Measurements from ENCODE around the gene SNAPC3.

SNAPC3 gene

GRCh38 chr9:15444141-15444540, 21.5 kb downstream of the SNAPC3 start:
- DNase-seq (ENCODE audit: low read depth) = no peak
- no peak overlapping the region for H3K4me3 ChIP-seq (ENCODE audit: low read length)
- TF ChIP-seq, protein P1, sequence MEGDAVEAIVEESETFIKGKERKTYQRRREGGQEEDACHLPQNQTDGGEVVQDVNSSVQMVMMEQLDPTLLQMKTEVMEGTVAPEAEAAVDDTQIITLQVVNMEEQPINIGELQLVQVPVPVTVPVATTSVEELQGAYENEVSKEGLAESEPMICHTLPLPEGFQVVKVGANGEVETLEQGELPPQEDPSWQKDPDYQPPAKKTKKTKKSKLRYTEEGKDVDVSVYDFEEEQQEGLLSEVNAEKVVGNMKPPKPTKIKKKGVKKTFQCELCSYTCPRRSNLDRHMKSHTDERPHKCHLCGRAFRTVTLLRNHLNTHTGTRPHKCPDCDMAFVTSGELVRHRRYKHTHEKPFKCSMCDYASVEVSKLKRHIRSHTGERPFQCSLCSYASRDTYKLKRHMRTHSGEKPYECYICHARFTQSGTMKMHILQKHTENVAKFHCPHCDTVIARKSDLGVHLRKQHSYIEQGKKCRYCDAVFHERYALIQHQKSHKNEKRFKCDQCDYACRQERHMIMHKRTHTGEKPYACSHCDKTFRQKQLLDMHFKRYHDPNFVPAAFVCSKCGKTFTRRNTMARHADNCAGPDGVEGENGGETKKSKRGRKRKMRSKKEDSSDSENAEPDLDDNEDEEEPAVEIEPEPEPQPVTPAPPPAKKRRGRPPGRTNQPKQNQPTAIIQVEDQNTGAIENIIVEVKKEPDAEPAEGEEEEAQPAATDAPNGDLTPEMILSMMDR (conservative IDR thresholded peaks at IDR 0.05; ENCODE audit: low read depth, low read length) = no peak

DNA sequence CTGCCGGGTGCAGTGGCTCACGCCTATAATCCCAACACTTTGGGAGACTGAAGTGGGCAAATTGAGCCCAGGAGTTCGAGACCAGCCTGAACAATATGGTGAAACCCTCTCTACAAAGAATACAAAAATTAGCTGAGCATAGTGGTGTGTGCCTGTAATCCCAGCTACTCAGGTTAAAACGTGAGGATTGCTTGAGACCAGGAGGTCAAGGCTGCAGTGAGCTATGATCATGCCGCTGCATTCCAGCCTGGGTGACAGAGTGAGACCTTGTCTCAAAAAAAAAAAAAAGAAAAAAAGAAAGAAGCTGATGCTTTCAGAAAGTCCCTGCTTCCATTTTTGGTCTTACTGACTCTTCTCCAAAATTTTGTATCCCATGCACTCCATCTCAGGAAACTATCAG, 31.3 kb downstream of the SNAPC3 start:
- no peak for DNase-seq (ENCODE audit: low read depth)
- H3K4me3 ChIP-seq (ENCODE audit: low read length) = no peak overlapping the region
- TF ChIP-seq, protein P1 (conservative IDR thresholded peaks at IDR 0.05; ENCODE audit: low read depth, low read length) = no peak

GRCh38 chr9:15461056-15461455, 38.4 kb downstream of the SNAPC3 start:
- H3K4me3 ChIP-seq (ENCODE audit: low read length) = no peak overlapping the region
- TF ChIP-seq, protein P1 (conservative IDR thresholded peaks at IDR 0.05; ENCODE audit: low read depth, low read length) = no peak
- DNase-seq (ENCODE audit: low read depth) = no peak

- TF ChIP-seq, protein P1 (conservative IDR thresholded peaks at IDR 0.05; ENCODE audit: low read depth, low read length) = no peak
- DNase-seq (ENCODE audit: low read depth) = no peak
- H3K4me3 ChIP-seq (ENCODE audit: low read length) = no peak overlapping the region
Measured at GRCh38 chr9:15461601-15462000, 38.9 kb downstream of the SNAPC3 start.

DNA sequence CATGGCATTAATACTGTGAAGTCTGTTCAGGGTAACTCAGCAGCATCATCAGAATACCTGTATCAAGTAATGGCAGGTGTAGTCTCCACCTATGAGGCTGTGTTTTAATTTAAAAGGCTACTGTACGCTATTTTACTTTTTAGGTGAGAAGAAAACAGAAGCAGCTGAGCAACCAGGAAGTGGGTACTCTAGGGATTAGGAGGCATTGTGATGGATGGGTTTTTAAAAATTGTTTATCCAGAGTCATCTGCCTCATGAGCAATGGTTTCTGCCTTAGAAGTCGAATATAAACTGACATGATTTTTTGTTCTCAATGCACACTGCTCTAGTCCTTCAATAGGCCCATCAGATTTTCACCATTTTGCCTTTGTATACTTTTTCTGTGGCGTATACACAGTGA, 45.5 kb downstream of the SNAPC3 start:
- TF ChIP-seq, protein P1 (conservative IDR thresholded peaks at IDR 0.05; ENCODE audit: low read depth, low read length) = no peak
- H3K4me3 ChIP-seq (ENCODE audit: low read length) = no peak overlapping the region
- DNase-seq (ENCODE audit: low read depth) = no peak

- DNase-seq (ENCODE audit: low read depth) = no peak
- TF ChIP-seq, protein P1 (conservative IDR thresholded peaks at IDR 0.05; ENCODE audit: low read depth, low read length) = peak; percentile 1
- H3K4me3 ChIP-seq (ENCODE audit: low read length) = no peak overlapping the region
Measured at GRCh38 chr9:15469406-15469805, 46.7 kb downstream of the SNAPC3 start.

- TF ChIP-seq, protein P1 (conservative IDR thresholded peaks at IDR 0.05; ENCODE audit: low read depth, low read length) = no peak
Measured at GRCh38 chr9:15469862-15470261, 47.2 kb downstream of the SNAPC3 start.

More at GRCh38 chr9:15469862-15470261, 47.2 kb downstream of the SNAPC3 start:
- H3K4me3 ChIP-seq (ENCODE audit: low read length) = no peak overlapping the region
- no peak for DNase-seq (ENCODE audit: low read depth)
